SK-N-MC (cell line): Measurements from ENCODE around the gene RNF8.

Source experiments
- EZH2 ChIP-seq: fragments of 200-600 bp; sonication (generic); IDR thresholded peaks from one replicate; pipeline ENCODE4 v1.6.1; 2017; ENCODE audit warnings: antibody characterized with exemption
- FOXP2 ChIP-seq: optimal IDR thresholded peaks from 2 replicates; pipeline ENCODE3; 2011; ENCODE audit warnings: mild to moderate bottlenecking, moderate library complexity; ENCODE audit not compliant: insufficient read depth; ENCODE audit errors: extremely low read length, control extremely low read depth
- POLR2AphosphoS5 ChIP-seq: IDR thresholded peaks from 2 replicates; pipeline ENCODE4 v1.6.1; 2012; ENCODE audit warnings: mild to moderate bottlenecking, low read depth, low read length, borderline replicate concordance

GRCh38 chr6:37399131-37399530 is 45.3 kb downstream of the RNF8 start:
- TF ChIP-seq EZH2, result no peak
- TF ChIP-seq FOXP2, result no peak
- TF ChIP-seq POLR2AphosphoS5, result no peak
